Liver (tissue), 9 donors: ENCODE data around the gene TNFRSF6B. TPM values are rescaled to one million over a fixed set of nuclear protein-coding genes. Genes with fewer than 3 reads are reported as not detected.

Experiments used
- DNase-seq: peaks from one replicate; pipeline ENCODE4 v3.0.0-alpha.2; 2017; ENCODE audit warnings: low spot score
- H3K27ac ChIP-seq, 2 donors: one replicate each; pipeline ENCODE4 v1.7.0; 2013; ENCODE audit warnings: inconsistent platforms in 2 of 2, low read length in 2 of 2, control low read depth in 1 of 2, low read depth in 1 of 2, mild to moderate bottlenecking in 1 of 2
- H3K27me3 ChIP-seq, 4 donors: one replicate each; pipeline versions ENCODE4 v1.6.1 to v1.7.0; 2013; ENCODE audit warnings: low read length in 3 of 4, inconsistent platforms in 1 of 4, mild to moderate bottlenecking in 1 of 4, moderate library complexity in 1 of 4; ENCODE audit not compliant: control insufficient read depth in 4 of 4, insufficient read depth in 4 of 4
- H3K36me3 ChIP-seq, 4 donors: one replicate each; pipeline versions ENCODE4 v1.6.1 to v1.7.0; 2013; ENCODE audit warnings: low read length in 3 of 4, mild to moderate bottlenecking in 3 of 4, low read depth in 1 of 4, moderate library complexity in 1 of 4; ENCODE audit not compliant: control insufficient read depth in 4 of 4, insufficient read depth in 3 of 4
- H3K4me1 ChIP-seq, 4 donors: one replicate each; pipeline versions ENCODE4 v1.6.1 to v1.7.0; 2013; ENCODE audit warnings: low read length in 3 of 4, mild to moderate bottlenecking in 3 of 4, moderate library complexity in 1 of 4; ENCODE audit not compliant: control insufficient read depth in 4 of 4, insufficient read depth in 4 of 4
- H3K4me3 ChIP-seq, 3 donors: one replicate each; pipeline versions ENCODE4 v1.6.1 to v1.7.0; 2013; ENCODE audit warnings: low read length in 3 of 3, control low read depth in 1 of 3, low read depth in 1 of 3, mild to moderate bottlenecking in 1 of 3
- H3K9ac ChIP-seq, 2 donors: one replicate each; pipeline ENCODE4 v1.7.0; 2013; ENCODE audit warnings: low read length in 2 of 2, mild to moderate bottlenecking in 2 of 2, moderate library complexity in 2 of 2, control low read depth in 1 of 2, low read depth in 1 of 2
- H3K9me3 ChIP-seq, 4 donors: one replicate each; pipeline versions ENCODE4 v1.6.1 to v1.7.0; 2013; ENCODE audit warnings: low read length in 3 of 4; ENCODE audit not compliant: control insufficient read depth in 4 of 4
- EGR1 ChIP-seq, 2 donors: IDR thresholded peaks; 2 replicates each; pipeline ENCODE4 v1.6.1; 2016 to 2018; ENCODE audit warnings: antibody characterized with exemption in 2 of 2, low read depth in 2 of 2
- FOXA1 ChIP-seq: IDR thresholded peaks from 2 replicates; pipeline ENCODE4 v1.6.1; 2016; ENCODE audit warnings: antibody characterized with exemption
- GABPA ChIP-seq, 2 donors: IDR thresholded peaks in 1 of 2; conservative IDR thresholded peaks in 1 of 2; 2 replicates each; pipeline ENCODE4 v1.6.1; 2016; ENCODE audit warnings: antibody characterized with exemption in 2 of 2, mild to moderate bottlenecking in 1 of 2, moderate library complexity in 1 of 2
- HNF4A ChIP-seq, 2 donors: conservative IDR thresholded peaks; 2 replicates each; pipeline ENCODE4 v1.6.1; 2016; ENCODE audit warnings: antibody characterized with exemption in 2 of 2, mild to moderate bottlenecking in 2 of 2
- HNF4G ChIP-seq: IDR thresholded peaks from 2 replicates; pipeline ENCODE4 v1.6.1; 2016; ENCODE audit warnings: antibody characterized with exemption
- JUND ChIP-seq, 2 donors: IDR thresholded peaks; 2 replicates each; pipeline ENCODE4 v1.6.1; 2016; ENCODE audit warnings: antibody characterized with exemption in 2 of 2
- NR2F2 ChIP-seq: IDR thresholded peaks from 2 replicates; pipeline ENCODE4 v1.6.1; 2016; ENCODE audit warnings: antibody characterized with exemption
- RAD21 ChIP-seq, 2 donors: IDR thresholded peaks; 2 replicates each; pipeline ENCODE4 v1.6.1; 2016; ENCODE audit warnings: antibody characterized with exemption in 2 of 2, mild to moderate bottlenecking in 2 of 2
- REST ChIP-seq: IDR thresholded peaks from 2 replicates; pipeline ENCODE4 v1.6.1; 2016; ENCODE audit warnings: antibody characterized with exemption, mild to moderate bottlenecking
- RXRA ChIP-seq, 2 donors: IDR thresholded peaks; 2 replicates each; pipeline ENCODE4 v1.6.1; 2017 to 2018; ENCODE audit warnings: antibody characterized with exemption in 2 of 2, mild to moderate bottlenecking in 1 of 2
- SP1 ChIP-seq: IDR thresholded peaks from 2 replicates; pipeline ENCODE4 v1.6.1; 2018; ENCODE audit warnings: antibody characterized with exemption, mild to moderate bottlenecking
- TAF1 ChIP-seq: conservative IDR thresholded peaks from 2 replicates; pipeline ENCODE4 v1.6.1; 2016; ENCODE audit warnings: antibody characterized with exemption, mild to moderate bottlenecking
- YY1 ChIP-seq: IDR thresholded peaks from 2 replicates; pipeline ENCODE4 v1.6.1; 2016; ENCODE audit warnings: antibody characterized with exemption, mild to moderate bottlenecking
- WGBS: extraction: QIAGEN DNeasy Blood & Tissue Kit; methylation state at CpG from one replicate; pipeline ENCODE4 v1.1.7; 2013; 5-methylcytosine and 5-hydroxymethylcytosine counted together
- polyA plus RNA-seq, 2 donors: library from polyadenylated mRNA; stranded (reverse) in 1 of 2; unstranded in 1 of 2; fragments of 200-250 nt in 1 of 2; fragments of >200 nt in 1 of 2; fragmentation: Nextera tagmentation in 1 of 2; extraction: Ambion mirVana in 1 of 2; gene quantifications; one replicate each; pipeline versions ENCODE4 v1.2.1 to v1.2.3, GENCODE V29; 2013 to 2015
- total RNA-seq, 2 donors: library from RNA; depleted of rRNA; stranded (reverse); fragments of >200 nt; gene quantifications; one replicate each; pipeline ENCODE4 v1.2.3, GENCODE V29; 2014
- TF ChIP-seq, protein P1 (sequence below): IDR thresholded peaks from 2 replicates; pipeline ENCODE4 v1.6.1; 2016; ENCODE audit warnings: antibody characterized with exemption
- TF ChIP-seq, protein P2 (sequence below): IDR thresholded peaks from 2 replicates; pipeline ENCODE4 v1.6.1; 2016; ENCODE audit warnings: antibody characterized with exemption
- TF ChIP-seq, protein P3 (sequence below): fragments of 150-350 bp; IDR thresholded peaks from 2 replicates; pipeline ENCODE4 v1.5.1; 2017; ENCODE audit warnings: improper control_type of control experiment, low read depth, low read length; ENCODE audit not compliant: missing input control
- TF ChIP-seq, protein P4 (sequence below): IDR thresholded peaks from 2 replicates; pipeline ENCODE4 v1.6.1; 2016; ENCODE audit warnings: antibody characterized with exemption
- donor health status: healthy.
- donor health status: healthy.
- donor health status: healthy.
- donor health status: healthy.
- donor health status: healthy.

Gene TNFRSF6B
- total and polyA plus RNA-seq, 4 donors: 0.09 to 0.73 TPM; not detected in 2

GRCh38 chr20:63702036-63702665 is 5.7 kb downstream of the TNFRSF6B start (continued):
- TF ChIP-seq, protein P1, sequence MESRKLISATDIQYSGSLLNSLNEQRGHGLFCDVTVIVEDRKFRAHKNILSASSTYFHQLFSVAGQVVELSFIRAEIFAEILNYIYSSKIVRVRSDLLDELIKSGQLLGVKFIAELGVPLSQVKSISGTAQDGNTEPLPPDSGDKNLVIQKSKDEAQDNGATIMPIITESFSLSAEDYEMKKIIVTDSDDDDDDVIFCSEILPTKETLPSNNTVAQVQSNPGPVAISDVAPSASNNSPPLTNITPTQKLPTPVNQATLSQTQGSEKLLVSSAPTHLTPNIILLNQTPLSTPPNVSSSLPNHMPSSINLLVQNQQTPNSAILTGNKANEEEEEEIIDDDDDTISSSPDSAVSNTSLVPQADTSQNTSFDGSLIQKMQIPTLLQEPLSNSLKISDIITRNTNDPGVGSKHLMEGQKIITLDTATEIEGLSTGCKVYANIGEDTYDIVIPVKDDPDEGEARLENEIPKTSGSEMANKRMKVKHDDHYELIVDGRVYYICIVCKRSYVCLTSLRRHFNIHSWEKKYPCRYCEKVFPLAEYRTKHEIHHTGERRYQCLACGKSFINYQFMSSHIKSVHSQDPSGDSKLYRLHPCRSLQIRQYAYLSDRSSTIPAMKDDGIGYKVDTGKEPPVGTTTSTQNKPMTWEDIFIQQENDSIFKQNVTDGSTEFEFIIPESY: no peak
- no peak for TF ChIP-seq RAD21 (IDR thresholded peaks at IDR 0.05)

GRCh38 chr20:63702751-63703470 is 6.5 kb downstream of the TNFRSF6B start:
- TF ChIP-seq NR2F2 (no peak), EGR1 (IDR thresholded peaks at IDR 0.05; ENCODE audit: low read depth in 2 of 2) (no peak), RXRA (IDR thresholded peaks at IDR 0.05) (no peak), RAD21 (IDR thresholded peaks at IDR 0.05) (no peak), FOXA1 (no peak), TAF1 (no peak), JUND (IDR thresholded peaks at IDR 0.05) (no peak), HNF4G (no peak), HNF4A (conservative IDR thresholded peaks at IDR 0.05) (no peak), REST (no peak), SP1 (no peak), GABPA (IDR thresholded peaks at IDR 0.05 in 1 of 2, conservative IDR thresholded peaks at IDR 0.05 in 1 of 2) (no peak), YY1 (no peak)
- TF ChIP-seq, protein P2, sequence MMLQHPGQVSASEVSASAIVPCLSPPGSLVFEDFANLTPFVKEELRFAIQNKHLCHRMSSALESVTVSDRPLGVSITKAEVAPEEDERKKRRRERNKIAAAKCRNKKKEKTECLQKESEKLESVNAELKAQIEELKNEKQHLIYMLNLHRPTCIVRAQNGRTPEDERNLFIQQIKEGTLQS: no peak
- TF ChIP-seq, protein P1: no peak
- TF ChIP-seq, protein P3, sequence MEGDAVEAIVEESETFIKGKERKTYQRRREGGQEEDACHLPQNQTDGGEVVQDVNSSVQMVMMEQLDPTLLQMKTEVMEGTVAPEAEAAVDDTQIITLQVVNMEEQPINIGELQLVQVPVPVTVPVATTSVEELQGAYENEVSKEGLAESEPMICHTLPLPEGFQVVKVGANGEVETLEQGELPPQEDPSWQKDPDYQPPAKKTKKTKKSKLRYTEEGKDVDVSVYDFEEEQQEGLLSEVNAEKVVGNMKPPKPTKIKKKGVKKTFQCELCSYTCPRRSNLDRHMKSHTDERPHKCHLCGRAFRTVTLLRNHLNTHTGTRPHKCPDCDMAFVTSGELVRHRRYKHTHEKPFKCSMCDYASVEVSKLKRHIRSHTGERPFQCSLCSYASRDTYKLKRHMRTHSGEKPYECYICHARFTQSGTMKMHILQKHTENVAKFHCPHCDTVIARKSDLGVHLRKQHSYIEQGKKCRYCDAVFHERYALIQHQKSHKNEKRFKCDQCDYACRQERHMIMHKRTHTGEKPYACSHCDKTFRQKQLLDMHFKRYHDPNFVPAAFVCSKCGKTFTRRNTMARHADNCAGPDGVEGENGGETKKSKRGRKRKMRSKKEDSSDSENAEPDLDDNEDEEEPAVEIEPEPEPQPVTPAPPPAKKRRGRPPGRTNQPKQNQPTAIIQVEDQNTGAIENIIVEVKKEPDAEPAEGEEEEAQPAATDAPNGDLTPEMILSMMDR: no peak
- TF ChIP-seq, protein P4, sequence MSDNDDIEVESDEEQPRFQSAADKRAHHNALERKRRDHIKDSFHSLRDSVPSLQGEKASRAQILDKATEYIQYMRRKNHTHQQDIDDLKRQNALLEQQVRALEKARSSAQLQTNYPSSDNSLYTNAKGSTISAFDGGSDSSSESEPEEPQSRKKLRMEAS: no peak
- Histone ChIP-seq H3K27ac (no peak overlapping the region), H3K27me3 (no peaks in the 10 kb centered on the region), H3K4me3 (no peak overlapping the region), H3K9me3 (no peaks in the 10 kb centered on the region), H3K9ac (no peak overlapping the region), H3K36me3 (peaks cover 0 to 25% (median 9%) of the 10 kb centered on the region in 4 donors), H3K4me1 (peaks cover 0 to 14% (median 10%) of the 10 kb centered on the region in 4 donors)
- 85% methylated on average over 13 of the region's 13 CpGs for WGBS
- no peak for DNase-seq
